ENCODE results near the gene SPO11. TPM values are rescaled to one million over a fixed set of nuclear protein-coding genes. Genes with fewer than 3 reads are reported as not detected.

The SPO11 gene
- total and polyA plus RNA-seq, 2 of the 13 experiments (the other 11 are each of a cell fraction or from before 2014, with no cell fraction given) = not detected

DNA sequence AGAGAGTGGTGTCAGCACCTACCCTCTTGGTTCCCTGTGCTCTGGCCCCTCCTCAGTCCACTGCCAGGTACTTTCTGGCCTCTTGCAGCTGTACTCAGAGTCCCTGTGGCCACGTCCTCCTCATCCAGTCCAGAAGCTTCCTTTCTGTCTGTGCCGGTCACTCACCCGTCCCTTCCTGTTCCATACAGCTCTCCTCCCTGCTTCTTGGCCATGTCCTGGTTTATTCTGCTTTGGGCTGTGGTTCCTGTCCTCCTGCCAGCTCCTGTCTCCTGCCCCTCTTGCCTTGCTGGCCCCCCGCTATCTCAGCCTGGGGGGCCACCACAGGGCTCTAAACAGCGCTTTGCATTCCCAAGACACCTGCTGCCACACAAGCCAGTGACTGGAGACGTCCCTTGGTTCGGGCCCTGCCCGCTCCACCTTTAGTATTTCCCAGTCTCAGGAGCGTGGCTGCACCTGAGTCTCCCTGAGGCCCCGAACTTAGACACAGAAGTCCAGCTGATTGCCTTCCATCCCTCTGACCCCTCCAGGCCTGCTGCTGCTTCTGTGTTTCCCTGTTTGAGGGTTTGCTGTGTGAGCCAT, 46.1 kb downstream of the SPO11 start:
- Histone ChIP-seq H3K9ac (ENCODE audit: insufficient read depth, low read depth, low read length) (no peak overlapping the region), H2AFZ (ENCODE audit: low read length) (no peak overlapping the region), H4K20me1 (ENCODE audit: insufficient read depth, low read length) (no peaks in the 10 kb centered on the region), H3K4me2 (ENCODE audit: low read depth, low read length) (no peak overlapping the region), H3K79me2 (ENCODE audit: insufficient read depth, low read length) (no peaks in the 10 kb centered on the region), H3K27ac (ENCODE audit: extremely low read length, insufficient read depth, low read length) (no peak overlapping the region), H3K36me3 (replicated peaks in 1 of 2; ENCODE audit: control insufficient read depth in 1 of 2, insufficient read depth in 2 of 2, low read length in 2 of 2) (peaks cover 69 to 88% of the 10 kb centered on the region in 2 experiments), H3K9me3 (ENCODE audit: low read length) (no peaks in the 10 kb centered on the region), H3K27me3 (ENCODE audit: control insufficient read depth in 1 of 2, insufficient read depth in 2 of 2, low read length in 2 of 2) (no peaks in the 10 kb centered on the region), H3K4me3 (replicated peaks in 1 of 3; ENCODE audit: insufficient read depth in 1 of 3, low read depth in 2 of 3, low read length in 3 of 3) (no peak overlapping the region), H3K4me1 (ENCODE audit: insufficient read depth, low read length) (no peaks in the 10 kb centered on the region)
- CTCF ChIA-PET (ENCODE audit: low intra/inter-chr PET ratio, low total read pairs) = no interaction called here
- no peak for TF ChIP-seq MXD4 (CRISPR knock-in tag; IDR thresholded peaks at IDR 0.05)
- peak; percentile 34 for TF ChIP-seq RBM22 (optimal IDR thresholded peaks at IDR 0.05; ENCODE audit: low read length)
- POLR2A ChIA-PET = no interaction called here
- no peak for FAIRE-seq
- 97% methylated on average over 10 of the region's 10 CpGs for WGBS (ENCODE audit: low lambda C conversion rate)
- BruUV-seq (replicated peaks) = no TSS peak
- no peak for DNase-seq (ENCODE audit: low spot score)
- in situ Hi-C loops (cut with HindIII; ENCODE audit: extremely low pct_ligation_motif_present, low pct_unique_long_range_greater_than_20kb) = loop anchor here (25.0 kb wide), 1 partner anchor 837 kb away; no protein-coding TSS in a partner anchor
- no peak; the same call in 2 of the 3 replicates for ATAC-seq
- intact Hi-C loops (cut with micrococcal nuclease; ENCODE audit: unreplicated experiment) = no loop called here

DNA sequence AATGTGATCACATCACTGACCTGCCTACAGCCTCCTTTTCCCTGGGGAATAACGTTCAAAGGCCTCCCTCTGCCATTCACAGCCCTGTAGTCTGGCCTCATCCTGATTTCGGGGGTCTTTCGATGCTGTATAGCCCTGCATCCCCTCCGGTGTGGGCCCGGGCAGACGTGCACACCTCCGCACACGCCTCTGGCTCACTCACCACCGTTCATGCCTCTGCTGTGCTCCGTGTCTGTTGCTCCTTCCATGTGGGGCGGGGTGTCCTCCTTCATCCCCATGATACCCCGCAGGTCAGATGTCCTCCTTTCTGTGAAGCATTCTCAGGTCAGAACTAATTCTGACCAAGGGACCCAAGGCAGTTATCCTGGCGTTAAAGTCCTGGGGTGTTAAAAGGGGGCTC, 47.7 kb downstream of the SPO11 start:
- CTCF ChIA-PET (ENCODE audit: low intra/inter-chr PET ratio, low total read pairs) = no interaction called here
- H3K27ac ChIP-seq (ENCODE audit: extremely low read length, insufficient read depth, low read length) = no peak overlapping the region
- WGBS (ENCODE audit: low lambda C conversion rate) = 91% methylated on average over 13 of the region's 13 CpGs
- TF ChIP-seq, protein P1, sequence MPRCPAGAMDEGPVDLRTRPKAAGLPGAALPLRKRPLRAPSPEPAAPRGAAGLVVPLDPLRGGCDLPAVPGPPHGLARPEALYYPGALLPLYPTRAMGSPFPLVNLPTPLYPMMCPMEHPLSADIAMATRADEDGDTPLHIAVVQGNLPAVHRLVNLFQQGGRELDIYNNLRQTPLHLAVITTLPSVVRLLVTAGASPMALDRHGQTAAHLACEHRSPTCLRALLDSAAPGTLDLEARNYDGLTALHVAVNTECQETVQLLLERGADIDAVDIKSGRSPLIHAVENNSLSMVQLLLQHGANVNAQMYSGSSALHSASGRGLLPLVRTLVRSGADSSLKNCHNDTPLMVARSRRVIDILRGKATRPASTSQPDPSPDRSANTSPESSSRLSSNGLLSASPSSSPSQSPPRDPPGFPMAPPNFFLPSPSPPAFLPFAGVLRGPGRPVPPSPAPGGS (CRISPR knock-in tag; IDR thresholded peaks at IDR 0.05) = no peak
- no peak for TF ChIP-seq NFE2L2 (IDR thresholded peaks at IDR 0.05; ENCODE audit: low read length)
- TF ChIP-seq RBM22 (optimal IDR thresholded peaks at IDR 0.05; ENCODE audit: low read length) = peak; percentile 56
- ATAC-seq (no peak), DNase-seq (ENCODE audit: low spot score) (no peak), FAIRE-seq (no peak)
- H2AFZ ChIP-seq (ENCODE audit: low read length) = no peak overlapping the region
- in situ Hi-C loops (cut with HindIII; ENCODE audit: extremely low pct_ligation_motif_present, low pct_unique_long_range_greater_than_20kb) (loop anchor here (25.0 kb wide), 1 partner anchor 835 kb away; no protein-coding TSS in a partner anchor), intact Hi-C loops (cut with micrococcal nuclease; ENCODE audit: unreplicated experiment) (no loop called here)
- H3K4me1 ChIP-seq (ENCODE audit: insufficient read depth, low read length) = no peaks in the 10 kb centered on the region
- no peaks in the 10 kb centered on the region for H3K9me3 ChIP-seq (ENCODE audit: low read length)
- H3K27me3 ChIP-seq (ENCODE audit: control insufficient read depth in 1 of 2, insufficient read depth in 2 of 2, low read length in 2 of 2) = no peaks in the 10 kb centered on the region
- H3K9ac ChIP-seq (ENCODE audit: insufficient read depth, low read depth, low read length) = no peak overlapping the region
- no TSS peak for BruUV-seq (replicated peaks)
- H3K36me3 ChIP-seq (replicated peaks in 1 of 2; ENCODE audit: control insufficient read depth in 1 of 2, insufficient read depth in 2 of 2, low read length in 2 of 2) = peaks cover 56 to 72% of the 10 kb centered on the region in 2 experiments
- POLR2A ChIA-PET = no interaction called here
- no peak overlapping the region for H3K4me2 ChIP-seq (ENCODE audit: low read depth, low read length)
- 0 out of 2 replicates have a peak, but pooled peaks cover 4% of the 10 kb centered on the region for H4K20me1 ChIP-seq (ENCODE audit: insufficient read depth, low read length)
- H3K79me2 ChIP-seq (ENCODE audit: insufficient read depth, low read length) = no peaks in the 10 kb centered on the region
- no peak overlapping the region for H3K4me3 ChIP-seq (replicated peaks in 1 of 3; ENCODE audit: insufficient read depth in 1 of 3, low read depth in 2 of 3, low read length in 3 of 3)
